ENCODE results near the gene ACAD8. TPM values are rescaled to one million over a fixed set of nuclear protein-coding genes. Genes with fewer than 3 reads are reported as not detected.

ACAD8 gene
- total RNA-seq, 1 donor from 2014 or later: 44.8 TPM

- Histone ChIP-seq H3K27me3 (no peaks in the 10 kb centered on the region), H3K27ac (no peak overlapping the region), H3K9me3 (no peaks in the 10 kb centered on the region), H3K36me3 (no peaks in the 10 kb centered on the region), H3K4me3 (no peak overlapping the region), H3K4me1 (no peaks in the 10 kb centered on the region)
- intact Hi-C loops (cut with DNase I): no loop called here
- ATAC-seq (no peak), DNase-seq (no peak)
- no peak for TF ChIP-seq CTCF (IDR thresholded peaks at IDR 0.05)
Measured at GRCh38 chr11:134292661-134293060, 39.3 kb downstream of the ACAD8 start.

DNA sequence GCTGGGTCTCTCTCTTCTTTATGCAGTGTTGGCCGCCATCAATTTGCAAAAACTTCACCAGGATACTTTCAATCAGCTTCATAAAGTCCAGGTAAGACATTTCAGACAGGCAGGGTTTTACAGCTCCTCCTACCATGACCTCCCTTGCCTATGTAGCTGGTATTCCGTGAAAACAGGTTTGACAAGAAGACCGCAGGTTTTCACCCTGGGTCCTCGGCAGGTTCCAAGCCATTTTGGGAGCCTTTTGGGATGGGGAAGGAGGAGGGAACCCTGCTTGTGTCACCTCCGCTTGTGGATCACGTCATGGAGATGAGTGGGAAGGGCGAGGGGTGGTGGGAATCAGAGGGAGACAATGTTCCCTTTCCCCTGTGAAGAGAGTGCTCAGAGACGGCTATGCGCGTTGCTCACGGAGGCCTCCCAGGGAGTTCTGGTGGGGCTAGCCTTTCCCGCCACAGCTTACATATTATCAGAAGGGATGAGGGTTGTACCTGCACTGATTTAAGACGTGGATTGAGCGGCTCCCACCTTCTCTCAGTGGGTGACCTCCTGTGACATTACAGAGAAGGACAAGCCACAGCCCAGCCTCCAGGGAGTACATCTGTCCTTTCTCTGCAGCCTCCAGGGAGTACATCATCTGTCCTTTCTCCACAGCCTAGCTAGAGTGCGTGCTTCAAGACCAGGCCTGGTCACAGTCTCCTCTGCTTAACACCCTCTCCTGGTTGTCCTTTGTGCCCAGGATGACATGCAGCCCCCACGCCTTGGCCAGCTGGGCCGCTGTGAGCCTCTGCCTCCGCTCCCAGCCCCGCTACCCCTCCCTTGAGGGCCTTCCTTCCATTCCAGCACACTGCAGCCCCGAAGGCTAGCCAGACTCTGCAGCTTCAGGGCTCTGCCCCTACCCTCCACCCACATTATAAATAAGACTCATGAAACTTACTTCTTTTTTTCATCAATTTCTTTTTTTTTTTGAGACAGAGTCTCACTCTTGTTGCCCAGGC lies 40.0 kb downstream of the ACAD8 start:
- H3K27ac ChIP-seq: no peak overlapping the region
- no peak for TF ChIP-seq CTCF (IDR thresholded peaks at IDR 0.05)
- intact Hi-C loops (cut with DNase I): no loop called here
- no peak for DNase-seq
- no peaks in the 10 kb centered on the region for H3K36me3 ChIP-seq
- H3K27me3 ChIP-seq: no peaks in the 10 kb centered on the region
- H3K4me1 ChIP-seq: no peaks in the 10 kb centered on the region
- no peak for ATAC-seq
- H3K9me3 ChIP-seq: no peaks in the 10 kb centered on the region
- H3K4me3 ChIP-seq: no peak overlapping the region

DNA sequence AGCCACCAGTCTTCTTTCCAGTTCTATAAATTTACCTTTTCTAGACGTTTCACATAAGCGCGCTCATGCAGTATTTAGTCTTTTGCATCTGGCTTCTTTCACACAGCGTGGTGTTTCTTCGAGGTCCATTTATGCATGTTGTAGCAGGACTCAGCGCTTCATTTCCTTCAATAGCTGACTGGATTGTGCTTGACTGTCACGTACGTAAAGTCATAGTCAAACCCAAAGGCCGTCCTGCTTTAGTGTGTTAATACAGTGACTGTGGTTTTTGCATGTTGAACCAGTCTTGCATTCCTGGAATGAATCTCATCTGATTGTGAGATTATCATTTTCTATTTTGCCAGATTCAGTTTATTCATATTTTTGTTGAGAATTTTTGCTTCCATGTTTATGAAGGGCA lies 41.3 kb downstream of the ACAD8 start:
- TF ChIP-seq CTCF (IDR thresholded peaks at IDR 0.05): no peak
- H3K4me3 ChIP-seq: no peak overlapping the region
- no peaks in the 10 kb centered on the region for H3K9me3 ChIP-seq
- no peaks in the 10 kb centered on the region for H3K27me3 ChIP-seq
- intact Hi-C loops (cut with DNase I): no loop called here
- no peak overlapping the region for H3K27ac ChIP-seq
- ATAC-seq (no peak), DNase-seq (no peak)
- no peaks in the 10 kb centered on the region for H3K4me1 ChIP-seq
- no peaks in the 10 kb centered on the region for H3K36me3 ChIP-seq

DNA sequence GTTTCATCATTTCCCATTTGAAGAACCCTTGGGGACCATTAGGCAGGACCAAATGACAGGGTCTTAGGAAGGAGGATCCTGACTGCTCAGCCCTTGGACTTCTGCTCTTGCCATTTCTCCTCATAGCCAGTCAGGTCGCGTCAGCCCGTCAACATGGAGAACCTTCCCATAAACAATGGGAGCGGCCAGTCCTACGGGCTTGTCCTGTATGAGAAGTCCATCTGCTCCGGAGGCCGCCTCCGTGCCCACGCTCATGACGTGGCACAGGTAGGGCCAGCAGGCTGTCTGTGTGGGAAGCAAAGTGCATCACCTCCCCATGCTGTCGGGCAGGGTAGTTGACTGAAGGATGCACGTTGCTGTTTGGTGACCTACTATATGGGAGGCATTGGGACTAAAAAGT lies 58.9 kb downstream of the ACAD8 start:
- intact Hi-C loops (cut with DNase I): no loop called here
- Histone ChIP-seq H3K9me3 (no peaks in the 10 kb centered on the region), H3K4me1 (no peaks in the 10 kb centered on the region), H3K36me3 (no peaks in the 10 kb centered on the region), H3K4me3 (no peak overlapping the region), H3K27ac (no peak overlapping the region), H3K27me3 (no peaks in the 10 kb centered on the region)
- no peak for DNase-seq
- no peak for TF ChIP-seq CTCF (IDR thresholded peaks at IDR 0.05)
- no peak for ATAC-seq

DNA sequence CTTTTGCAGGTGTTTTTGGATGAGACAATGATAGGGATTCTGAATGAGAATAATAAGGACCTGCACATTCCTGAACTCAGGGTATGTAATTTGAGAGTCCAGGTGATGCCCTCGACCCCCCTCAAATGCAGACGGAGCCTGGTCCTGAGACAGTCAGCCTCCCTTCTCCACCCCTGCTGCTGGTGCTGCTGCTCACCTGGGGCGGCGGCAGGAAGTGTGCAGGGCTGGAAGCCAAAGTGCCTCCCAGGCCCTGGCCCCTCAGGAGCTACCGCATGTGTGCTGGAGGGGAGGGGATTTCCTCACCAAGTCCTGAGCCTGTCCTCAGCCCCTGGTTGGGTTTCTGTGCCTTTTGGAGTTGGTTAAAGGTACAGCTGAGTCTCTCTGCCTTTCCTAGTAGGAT lies 59.4 kb downstream of the ACAD8 start:
- Histone ChIP-seq H3K27me3 (no peaks in the 10 kb centered on the region), H3K27ac (no peak overlapping the region), H3K4me1 (no peaks in the 10 kb centered on the region), H3K4me3 (no peak overlapping the region), H3K9me3 (peaks cover 5% of the 10 kb centered on the region), H3K36me3 (no peaks in the 10 kb centered on the region)
- ATAC-seq (no peak), DNase-seq (no peak)
- TF ChIP-seq CTCF (IDR thresholded peaks at IDR 0.05): no peak
- intact Hi-C loops (cut with DNase I): no loop called here

Measured in upper lobe of right lung (tissue), 1 donor.